ENCODE measurements around the gene MAP7.
A peak's percentile ranks its signal among the peaks of the same experiment; 100 is the strongest.

Gene MAP7

DNA sequence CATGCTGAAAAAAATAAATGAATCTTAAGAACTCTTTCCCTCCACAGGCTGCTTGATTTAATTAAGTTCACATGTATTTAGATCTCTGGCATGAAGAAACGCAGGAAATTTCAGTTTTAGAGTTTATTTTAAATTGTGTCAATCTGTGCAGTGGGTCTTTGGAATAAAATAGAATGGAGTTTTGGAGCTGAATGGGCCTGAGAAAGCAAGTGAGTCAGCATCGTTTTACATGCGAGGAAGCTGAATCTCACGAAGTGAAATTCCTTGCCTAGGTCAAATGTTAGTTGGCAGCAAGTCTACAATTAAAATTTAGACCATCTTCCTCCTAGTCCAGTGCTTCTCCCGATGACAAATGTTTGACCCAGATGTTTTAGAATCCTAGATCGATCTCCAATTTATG, 22.4 kb downstream of the MAP7 start:
- Histone ChIP-seq H3K4me1 (ENCODE audit: control extremely low read depth in 1 of 4, control insufficient read depth in 4 of 4, insufficient read depth in 4 of 4, low read length in 3 of 4) (peaks cover 12 to 53% (median 37%) of the 10 kb centered on the region in 4 experiments), H3K4me3 (ENCODE audit: control insufficient read depth in 1 of 7, extremely low read depth in 1 of 7, insufficient read depth in 4 of 7, low read depth in 2 of 7, low read length in 6 of 7) (no peak overlapping the region), H3K27ac (ENCODE audit: insufficient read depth in 1 of 2, low read depth in 1 of 2, low read length in 2 of 2, poor library complexity in 1 of 2, severe bottlenecking in 2 of 2) (no peak overlapping the region), H3K27me3 (replicated peaks in 2 of 5; ENCODE audit: control insufficient read depth in 4 of 5, insufficient read depth in 5 of 5, low read length in 4 of 5) (no peaks in the 10 kb centered on the region), H3K9me3 (ENCODE audit: control extremely low read depth in 1 of 5, control insufficient read depth in 4 of 5, insufficient read depth in 2 of 5, low read depth in 1 of 5, low read length in 4 of 5) (no peaks in the 10 kb centered on the region), H3K36me3 (ENCODE audit: control insufficient read depth in 4 of 4, insufficient read depth in 4 of 4, low read length in 3 of 4) (no peaks in the 10 kb centered on the region)
- ChIA-PET POLR2A (no interaction called here), CTCF (interaction anchor here (0.6 to 3.8 kb wide), 5 partner anchors 9 to 27 kb away, joined by 3 to 20 read pairs (median 6); no protein-coding TSS in a partner anchor)
- peak in 1 of 3 donors; percentile 29 for DNase-seq
- 68% methylated on average over 4 of the region's 6 CpGs for WGBS (ENCODE audit: insufficient coverage)

DNA sequence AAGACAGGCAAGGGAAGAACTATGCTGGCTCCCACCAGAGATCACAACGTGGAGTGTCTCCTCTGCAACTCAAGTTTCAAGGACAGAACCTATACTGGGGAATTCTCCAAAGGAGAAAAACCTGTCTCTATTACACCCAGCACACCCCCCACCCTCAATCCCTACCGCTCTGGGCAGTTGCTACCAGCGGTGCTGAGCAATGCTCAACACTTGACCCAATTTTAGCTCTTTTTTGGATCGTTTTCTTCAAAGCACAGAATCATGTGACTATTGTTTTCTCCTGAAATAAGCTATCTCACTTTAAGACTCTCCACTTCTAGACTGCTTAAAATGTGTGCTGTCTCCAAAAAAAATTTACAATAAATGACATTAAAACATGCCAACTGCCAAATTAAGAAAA, 23.3 kb downstream of the MAP7 start:
- DNase-seq = no peak
- Histone ChIP-seq H3K27me3 (replicated peaks in 2 of 5; ENCODE audit: control insufficient read depth in 4 of 5, insufficient read depth in 5 of 5, low read length in 4 of 5) (no peaks in the 10 kb centered on the region), H3K4me1 (ENCODE audit: control extremely low read depth in 1 of 4, control insufficient read depth in 4 of 4, insufficient read depth in 4 of 4, low read length in 3 of 4) (peaks cover 12 to 59% (median 41%) of the 10 kb centered on the region in 4 experiments), H3K36me3 (ENCODE audit: control insufficient read depth in 4 of 4, insufficient read depth in 4 of 4, low read length in 3 of 4) (peaks cover 0 to 2% (median 0%) of the 10 kb centered on the region in 4 experiments), H3K27ac (ENCODE audit: insufficient read depth in 1 of 2, low read depth in 1 of 2, low read length in 2 of 2, poor library complexity in 1 of 2, severe bottlenecking in 2 of 2) (peak overlapping the region; percentile 60 to 67), H3K4me3 (ENCODE audit: control insufficient read depth in 1 of 7, extremely low read depth in 1 of 7, insufficient read depth in 4 of 7, low read depth in 2 of 7, low read length in 6 of 7) (peak overlapping the region in 4 of 7 experiments; percentile 63 to 80 (median 74)), H3K9me3 (ENCODE audit: control extremely low read depth in 1 of 5, control insufficient read depth in 4 of 5, insufficient read depth in 2 of 5, low read depth in 1 of 5, low read length in 4 of 5) (no peaks in the 10 kb centered on the region)
- ChIA-PET CTCF (interaction anchor here (1.0 to 4.1 kb wide), 15 partner anchors 10 to 300 kb away, joined by 3 to 33 read pairs (median 6); partner anchors contain the start of gene MAP7), POLR2A (no interaction called here)
- 51% methylated on average over 3 of the region's 4 CpGs for WGBS (ENCODE audit: insufficient coverage)

DNA sequence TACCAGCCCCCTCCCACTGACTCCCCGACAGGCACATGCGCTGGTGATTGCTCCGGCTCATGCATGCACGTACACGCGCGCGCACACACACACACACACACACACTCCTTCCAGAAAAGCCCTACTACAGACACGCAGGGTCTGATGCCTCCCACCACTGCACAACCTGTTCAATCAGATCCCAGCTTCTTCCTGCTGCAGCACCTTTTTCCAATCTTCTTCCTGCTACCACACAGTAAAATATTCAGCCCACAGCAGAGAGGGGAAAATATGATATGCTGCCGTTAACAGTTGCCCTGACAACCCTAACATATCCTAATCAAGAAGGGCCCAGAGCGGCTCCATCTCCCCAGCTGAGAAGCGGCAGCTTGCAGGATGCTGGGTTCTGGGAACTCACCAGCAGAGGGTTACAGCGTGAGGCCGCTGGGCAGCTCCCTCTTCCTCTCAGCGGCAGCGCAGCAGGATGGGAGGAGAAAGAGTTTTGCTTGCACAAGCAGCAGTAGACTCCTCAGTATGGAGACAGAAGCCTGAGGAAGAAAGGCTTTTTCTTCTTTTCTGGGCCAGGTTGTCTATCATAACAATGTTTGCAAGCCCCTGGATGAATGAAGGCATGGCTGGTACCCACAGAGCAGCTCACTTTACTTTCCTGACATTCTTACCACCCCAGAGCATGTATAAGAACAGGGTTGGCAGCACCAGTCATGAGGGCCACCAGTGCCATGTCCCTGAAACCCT, 23.9 kb downstream of the MAP7 start:
- peak; percentile 83 to 93 (median 90) for DNase-seq
- Histone ChIP-seq H3K4me1 (ENCODE audit: control extremely low read depth in 1 of 4, control insufficient read depth in 4 of 4, insufficient read depth in 4 of 4, low read length in 3 of 4) (peaks cover 12 to 65% (median 46%) of the 10 kb centered on the region in 4 experiments), H3K9me3 (ENCODE audit: control extremely low read depth in 1 of 5, control insufficient read depth in 4 of 5, insufficient read depth in 2 of 5, low read depth in 1 of 5, low read length in 4 of 5) (no peaks in the 10 kb centered on the region), H3K27ac (ENCODE audit: insufficient read depth in 1 of 2, low read depth in 1 of 2, low read length in 2 of 2, poor library complexity in 1 of 2, severe bottlenecking in 2 of 2) (peak overlapping the region; percentile 67 to 82), H3K36me3 (ENCODE audit: control insufficient read depth in 4 of 4, insufficient read depth in 4 of 4, low read length in 3 of 4) (peaks cover 0 to 2% (median 0%) of the 10 kb centered on the region in 4 experiments), H3K4me3 (ENCODE audit: control insufficient read depth in 1 of 7, extremely low read depth in 1 of 7, insufficient read depth in 4 of 7, low read depth in 2 of 7, low read length in 6 of 7) (peak overlapping the region; percentile 23 to 80 (median 63)), H3K27me3 (replicated peaks in 2 of 5; ENCODE audit: control insufficient read depth in 4 of 5, insufficient read depth in 5 of 5, low read length in 4 of 5) (no peaks in the 10 kb centered on the region)
- POLR2A ChIA-PET = interaction anchor here (0.6 to 1.5 kb wide), 3 partner anchors 15 to 30 kb away, joined by 4 to 5 read pairs (median 4); no protein-coding TSS in a partner anchor
- WGBS (ENCODE audit: insufficient coverage) = 0% methylated on average over 5 of the region's 16 CpGs
- CTCF ChIA-PET = interaction anchor here (1.0 to 4.1 kb wide), 21 partner anchors 9 to 300 kb away, joined by 3 to 33 read pairs (median 5); partner anchors contain the start of gene MAP7

DNA sequence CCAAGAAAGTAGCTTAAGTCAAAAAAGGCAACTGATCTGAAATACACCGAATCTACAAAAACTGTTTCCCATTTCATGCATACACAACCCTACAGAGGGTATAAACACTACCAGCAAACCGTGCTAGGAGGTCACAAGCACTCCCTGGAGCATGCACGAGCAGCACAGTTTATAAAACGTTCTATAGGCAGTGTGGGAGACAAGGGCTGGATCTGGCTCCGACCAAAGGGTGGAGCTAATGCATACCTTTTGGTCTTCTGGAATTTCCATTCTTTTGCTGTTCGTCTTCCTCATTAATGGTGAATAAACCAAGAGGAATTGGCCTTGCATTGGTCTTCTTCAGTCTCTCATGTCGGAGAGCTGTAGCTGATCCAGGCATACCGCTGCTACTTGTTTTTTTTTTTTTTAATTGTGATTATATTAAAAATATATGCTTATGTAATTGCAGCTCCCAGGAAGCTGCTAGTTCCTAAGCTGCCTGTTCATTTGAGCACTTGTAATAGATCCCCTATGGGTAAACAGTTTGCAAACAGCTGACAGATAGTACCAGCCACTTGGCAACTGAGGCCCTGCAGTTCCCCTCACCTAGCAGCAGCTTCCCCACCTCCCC, 24.5 kb downstream of the MAP7 start:
- peak overlapping the region in 6 of 7 experiments; percentile 23 to 80 (median 66) for H3K4me3 ChIP-seq (ENCODE audit: control insufficient read depth in 1 of 7, extremely low read depth in 1 of 7, insufficient read depth in 4 of 7, low read depth in 2 of 7, low read length in 6 of 7)
- peaks cover 0 to 2% (median 0%) of the 10 kb centered on the region in 4 experiments for H3K36me3 ChIP-seq (ENCODE audit: control insufficient read depth in 4 of 4, insufficient read depth in 4 of 4, low read length in 3 of 4)
- no peaks in the 10 kb centered on the region for H3K27me3 ChIP-seq (replicated peaks in 2 of 5; ENCODE audit: control insufficient read depth in 4 of 5, insufficient read depth in 5 of 5, low read length in 4 of 5)
- WGBS (ENCODE audit: insufficient coverage) = 2% methylated on average over 5 of the region's 8 CpGs
- no peaks in the 10 kb centered on the region for H3K9me3 ChIP-seq (ENCODE audit: control extremely low read depth in 1 of 5, control insufficient read depth in 4 of 5, insufficient read depth in 2 of 5, low read depth in 1 of 5, low read length in 4 of 5)
- ChIA-PET POLR2A (interaction anchor here (1.2 to 1.5 kb wide), 4 partner anchors 14 to 25 kb away, joined by 3 to 5 read pairs (median 4); partner anchors contain the start of gene MAP7), CTCF (interaction anchor here (0.9 to 4.1 kb wide), 24 partner anchors 8 to 299 kb away, joined by 3 to 33 read pairs (median 5); partner anchors contain the start of gene MAP7)
- peak in 1 of 3 donors; percentile 42 for DNase-seq
- peaks cover 12 to 72% (median 50%) of the 10 kb centered on the region in 4 experiments for H3K4me1 ChIP-seq (ENCODE audit: control extremely low read depth in 1 of 4, control insufficient read depth in 4 of 4, insufficient read depth in 4 of 4, low read length in 3 of 4)
- H3K27ac ChIP-seq (ENCODE audit: insufficient read depth in 1 of 2, low read depth in 1 of 2, low read length in 2 of 2, poor library complexity in 1 of 2, severe bottlenecking in 2 of 2) = peak overlapping the region; percentile 67 to 82

DNA sequence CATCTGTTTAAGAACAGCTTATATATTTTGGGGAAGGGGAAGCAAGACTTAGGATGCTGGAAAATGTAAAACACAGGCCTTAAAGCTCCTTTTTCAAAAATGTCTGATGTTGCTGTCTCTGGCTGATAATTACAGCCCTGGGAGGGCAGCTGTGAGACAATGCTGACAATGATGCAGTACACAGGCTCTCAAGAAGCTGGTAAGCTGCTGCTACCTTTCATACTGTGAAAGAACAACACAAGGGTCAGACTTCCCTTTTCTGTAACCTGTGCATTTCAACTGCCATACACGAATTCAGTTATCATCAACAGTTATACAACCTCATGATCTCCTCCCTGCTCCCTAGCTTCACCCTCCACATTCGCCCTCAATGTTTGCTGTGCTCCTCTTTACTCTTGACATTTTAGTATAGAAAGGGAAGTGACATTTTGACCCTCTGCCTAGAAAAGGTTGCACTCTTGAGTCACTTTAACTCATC, 25.2 kb downstream of the MAP7 start:
- Histone ChIP-seq H3K27ac (ENCODE audit: insufficient read depth in 1 of 2, low read depth in 1 of 2, low read length in 2 of 2, poor library complexity in 1 of 2, severe bottlenecking in 2 of 2) (peak overlapping the region; percentile 67 to 82), H3K4me3 (ENCODE audit: control insufficient read depth in 1 of 7, extremely low read depth in 1 of 7, insufficient read depth in 4 of 7, low read depth in 2 of 7, low read length in 6 of 7) (peak overlapping the region in 5 of 7 experiments; percentile 63 to 80 (median 69)), H3K9me3 (ENCODE audit: control extremely low read depth in 1 of 5, control insufficient read depth in 4 of 5, insufficient read depth in 2 of 5, low read depth in 1 of 5, low read length in 4 of 5) (no peaks in the 10 kb centered on the region), H3K36me3 (ENCODE audit: control insufficient read depth in 4 of 4, insufficient read depth in 4 of 4, low read length in 3 of 4) (peaks cover 0 to 2% (median 0%) of the 10 kb centered on the region in 4 experiments), H3K4me1 (ENCODE audit: control extremely low read depth in 1 of 4, control insufficient read depth in 4 of 4, insufficient read depth in 4 of 4, low read length in 3 of 4) (peaks cover 12 to 77% (median 52%) of the 10 kb centered on the region in 4 experiments), H3K27me3 (replicated peaks in 2 of 5; ENCODE audit: control insufficient read depth in 4 of 5, insufficient read depth in 5 of 5, low read length in 4 of 5) (no peaks in the 10 kb centered on the region)
- CTCF ChIA-PET = interaction anchor here (0.9 to 4.1 kb wide), 14 partner anchors 9 to 100 kb away, joined by 3 to 33 read pairs (median 5); partner anchors contain the start of gene MAP7
- POLR2A ChIA-PET = interaction anchor here (0.6 to 1.5 kb wide), 6 partner anchors 10 to 25 kb away, joined by 3 to 6 read pairs (median 4); partner anchors contain the start of gene MAP7
- WGBS (ENCODE audit: insufficient coverage) = 0% methylated on average over 2 of the region's 2 CpGs
- DNase-seq = peak; percentile 47 to 89 (median 78)

DNA sequence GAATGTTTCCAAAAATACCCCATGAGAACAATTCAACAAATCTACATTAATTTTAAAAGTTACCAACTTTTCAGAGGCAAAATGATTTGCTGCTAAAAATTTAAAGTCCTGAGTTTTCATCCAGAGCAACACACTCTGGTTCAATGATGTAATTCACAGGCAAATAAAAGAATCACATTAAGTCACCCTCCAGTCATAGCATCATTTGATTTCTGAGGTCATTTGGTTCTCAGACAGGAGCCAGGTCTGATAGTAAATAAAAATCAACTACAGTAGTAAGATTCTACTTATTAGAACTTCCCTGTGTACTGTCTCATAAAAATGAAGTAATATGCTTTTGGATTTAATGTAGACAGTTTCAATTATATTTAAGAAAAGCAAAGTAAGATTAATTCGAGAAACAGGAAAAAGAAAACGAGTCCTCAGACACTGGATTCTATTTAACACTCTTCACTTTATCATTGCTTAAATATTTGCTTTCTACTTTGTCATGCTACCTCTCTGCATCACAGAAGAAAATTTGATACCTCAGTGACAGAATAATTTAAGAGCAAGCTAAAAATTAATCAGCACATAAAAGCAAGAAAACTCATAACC, 25.8 kb downstream of the MAP7 start:
- H3K27me3 ChIP-seq (replicated peaks in 2 of 5; ENCODE audit: control insufficient read depth in 4 of 5, insufficient read depth in 5 of 5, low read length in 4 of 5) = no peaks in the 10 kb centered on the region
- peaks cover 16 to 80% (median 53%) of the 10 kb centered on the region in 4 experiments for H3K4me1 ChIP-seq (ENCODE audit: control extremely low read depth in 1 of 4, control insufficient read depth in 4 of 4, insufficient read depth in 4 of 4, low read length in 3 of 4)
- H3K27ac ChIP-seq (ENCODE audit: insufficient read depth in 1 of 2, low read depth in 1 of 2, low read length in 2 of 2, poor library complexity in 1 of 2, severe bottlenecking in 2 of 2) = peak overlapping the region; percentile 67 to 82
- peak overlapping the region in 5 of 7 experiments; percentile 48 to 79 (median 63) for H3K4me3 ChIP-seq (ENCODE audit: control insufficient read depth in 1 of 7, extremely low read depth in 1 of 7, insufficient read depth in 4 of 7, low read depth in 2 of 7, low read length in 6 of 7)
- H3K9me3 ChIP-seq (ENCODE audit: control extremely low read depth in 1 of 5, control insufficient read depth in 4 of 5, insufficient read depth in 2 of 5, low read depth in 1 of 5, low read length in 4 of 5) = no peaks in the 10 kb centered on the region
- CTCF ChIA-PET = interaction anchor here (0.9 to 4.1 kb wide), 12 partner anchors 9 to 100 kb away, joined by 3 to 33 read pairs (median 6); partner anchors contain the start of gene MAP7
- WGBS (ENCODE audit: insufficient coverage) = 0% methylated on average over 2 of the region's 2 CpGs
- POLR2A ChIA-PET = interaction anchor here (0.6 to 1.5 kb wide), 5 partner anchors 11 to 26 kb away, joined by 3 to 6 read pairs (median 4); partner anchors contain the start of gene MAP7
- H3K36me3 ChIP-seq (ENCODE audit: control insufficient read depth in 4 of 4, insufficient read depth in 4 of 4, low read length in 3 of 4) = peaks cover 0 to 2% (median 0%) of the 10 kb centered on the region in 4 experiments
- DNase-seq = peak in 1 of 3 donors; percentile 25

Measured in common myeloid progenitor, CD34-positive (primary cell).